ENCODE data around the gene HEATR3. TPM values are rescaled to one million over a fixed set of nuclear protein-coding genes. Genes with fewer than 3 reads are reported as not detected.

HEATR3 gene
- total and polyA plus RNA-seq, 2 of the 13 experiments (the other 11 are each of a cell fraction or from before 2014, with no cell fraction given) = 22.4 to 52.4 TPM

DNA sequence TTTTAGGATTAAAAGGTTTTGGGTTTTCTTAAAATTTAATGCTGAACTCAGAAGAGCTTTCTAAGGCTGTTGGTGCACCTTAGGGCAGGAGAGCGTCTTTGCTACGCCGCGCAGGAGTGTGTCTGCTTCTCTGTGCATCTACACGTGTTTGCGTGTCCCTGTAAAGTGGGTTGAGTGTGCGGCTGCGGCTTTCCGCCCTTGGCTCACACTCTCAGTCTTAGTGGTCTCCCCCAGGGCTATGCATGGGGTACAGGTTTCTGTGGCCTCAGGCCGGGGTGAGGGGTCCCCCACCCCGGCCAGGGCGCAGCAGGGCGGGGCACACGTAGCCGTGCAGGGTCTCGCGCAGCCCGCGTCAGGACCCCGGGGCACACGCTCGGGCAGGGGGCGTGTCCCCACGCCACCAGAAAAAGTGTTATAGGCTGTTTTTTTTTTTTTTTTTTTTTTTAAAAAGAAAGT lies 86.6 kb downstream of the HEATR3 start (continued):
- TF ChIP-seq ZNF7 (CRISPR knock-in tag; IDR thresholded peaks at IDR 0.05) = no peak
- TF ChIP-seq, protein P1, sequence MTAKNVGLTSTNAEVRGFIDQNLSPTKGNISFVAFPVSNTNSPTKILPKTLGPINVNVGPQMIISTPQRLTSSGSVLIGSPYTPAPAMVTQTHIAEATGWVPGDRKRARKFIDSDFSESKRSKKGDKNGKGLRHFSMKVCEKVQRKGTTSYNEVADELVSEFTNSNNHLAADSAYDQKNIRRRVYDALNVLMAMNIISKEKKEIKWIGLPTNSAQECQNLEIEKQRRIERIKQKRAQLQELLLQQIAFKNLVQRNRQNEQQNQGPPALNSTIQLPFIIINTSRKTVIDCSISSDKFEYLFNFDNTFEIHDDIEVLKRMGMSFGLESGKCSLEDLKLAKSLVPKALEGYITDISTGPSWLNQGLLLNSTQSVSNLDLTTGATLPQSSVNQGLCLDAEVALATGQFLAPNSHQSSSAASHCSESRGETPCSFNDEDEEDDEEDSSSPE (CRISPR knock-in tag; IDR thresholded peaks at IDR 0.05) = no peak
- no peak for TF ChIP-seq PITX1 (CRISPR knock-in tag; IDR thresholded peaks at IDR 0.05)
- TF ChIP-seq TCF7 (IDR thresholded peaks at IDR 0.05; ENCODE audit: low read depth) = no peak
- TF ChIP-seq ZNF629 (CRISPR knock-in tag; conservative IDR thresholded peaks at IDR 0.05) = peak; percentile 28; the same call in 1 of the 2 replicates
- peak; percentile 43; the same call in 1 of the 2 replicates for TF ChIP-seq GATAD2A (CRISPR knock-in tag; IDR thresholded peaks at IDR 0.05)
- TF ChIP-seq, protein P2, sequence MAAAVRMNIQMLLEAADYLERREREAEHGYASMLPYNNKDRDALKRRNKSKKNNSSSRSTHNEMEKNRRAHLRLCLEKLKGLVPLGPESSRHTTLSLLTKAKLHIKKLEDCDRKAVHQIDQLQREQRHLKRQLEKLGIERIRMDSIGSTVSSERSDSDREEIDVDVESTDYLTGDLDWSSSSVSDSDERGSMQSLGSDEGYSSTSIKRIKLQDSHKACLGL (CRISPR knock-in tag; IDR thresholded peaks at IDR 0.05) = 0 out of 2 replicates have a peak, but pooled peaks have one; percentile 1
- TF ChIP-seq, protein P3, sequence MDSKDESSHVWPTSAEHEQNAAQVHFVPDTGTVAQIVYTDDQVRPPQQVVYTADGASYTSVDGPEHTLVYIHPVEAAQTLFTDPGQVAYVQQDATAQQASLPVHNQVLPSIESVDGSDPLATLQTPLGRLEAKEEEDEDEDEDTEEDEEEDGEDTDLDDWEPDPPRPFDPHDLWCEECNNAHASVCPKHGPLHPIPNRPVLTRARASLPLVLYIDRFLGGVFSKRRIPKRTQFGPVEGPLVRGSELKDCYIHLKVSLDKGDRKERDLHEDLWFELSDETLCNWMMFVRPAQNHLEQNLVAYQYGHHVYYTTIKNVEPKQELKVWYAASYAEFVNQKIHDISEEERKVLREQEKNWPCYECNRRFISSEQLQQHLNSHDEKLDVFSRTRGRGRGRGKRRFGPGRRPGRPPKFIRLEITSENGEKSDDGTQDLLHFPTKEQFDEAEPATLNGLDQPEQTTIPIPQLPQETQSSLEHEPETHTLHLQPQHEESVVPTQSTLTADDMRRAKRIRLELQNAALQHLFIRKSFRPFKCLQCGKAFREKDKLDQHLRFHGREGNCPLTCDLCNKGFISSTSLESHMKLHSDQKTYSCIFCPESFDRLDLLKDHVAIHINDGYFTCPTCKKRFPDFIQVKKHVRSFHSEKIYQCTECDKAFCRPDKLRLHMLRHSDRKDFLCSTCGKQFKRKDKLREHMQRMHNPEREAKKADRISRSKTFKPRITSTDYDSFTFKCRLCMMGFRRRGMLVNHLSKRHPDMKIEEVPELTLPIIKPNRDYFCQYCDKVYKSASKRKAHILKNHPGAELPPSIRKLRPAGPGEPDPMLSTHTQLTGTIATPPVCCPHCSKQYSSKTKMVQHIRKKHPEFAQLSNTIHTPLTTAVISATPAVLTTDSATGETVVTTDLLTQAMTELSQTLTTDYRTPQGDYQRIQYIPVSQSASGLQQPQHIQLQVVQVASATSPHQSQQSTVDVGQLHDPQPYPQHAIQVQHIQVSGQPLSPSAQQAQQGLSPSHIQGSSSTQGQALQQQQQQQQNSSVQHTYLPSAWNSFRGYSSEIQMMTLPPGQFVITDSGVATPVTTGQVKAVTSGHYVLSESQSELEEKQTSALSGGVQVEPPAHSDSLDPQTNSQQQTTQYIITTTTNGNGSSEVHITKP (CRISPR knock-in tag; IDR thresholded peaks at IDR 0.05; ENCODE audit: low read depth) = no peak
- no peak for TF ChIP-seq ZFP37 (CRISPR knock-in tag; IDR thresholded peaks at IDR 0.05; ENCODE audit: borderline replicate concordance)
- TF ChIP-seq ZMYM3 (CRISPR knock-in tag; IDR thresholded peaks at IDR 0.05) = no peak
- TF ChIP-seq, protein P4, sequence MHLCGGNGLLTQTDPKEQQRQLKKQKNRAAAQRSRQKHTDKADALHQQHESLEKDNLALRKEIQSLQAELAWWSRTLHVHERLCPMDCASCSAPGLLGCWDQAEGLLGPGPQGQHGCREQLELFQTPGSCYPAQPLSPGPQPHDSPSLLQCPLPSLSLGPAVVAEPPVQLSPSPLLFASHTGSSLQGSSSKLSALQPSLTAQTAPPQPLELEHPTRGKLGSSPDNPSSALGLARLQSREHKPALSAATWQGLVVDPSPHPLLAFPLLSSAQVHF (CRISPR knock-in tag; IDR thresholded peaks at IDR 0.05) = no peak
- peak; percentile 53; the same call in 1 of the 2 replicates for TF ChIP-seq ISL2 (CRISPR knock-in tag; IDR thresholded peaks at IDR 0.05)
- TF ChIP-seq ZNF839 (CRISPR knock-in tag; IDR thresholded peaks at IDR 0.05; ENCODE audit: borderline replicate concordance) = no peak
- no peak for TF ChIP-seq SCMH1 (CRISPR knock-in tag; IDR thresholded peaks at IDR 0.05; ENCODE audit: borderline replicate concordance)
- 0 out of 2 replicates have a peak, but pooled peaks have one; percentile 28 for TF ChIP-seq ZNF879 (CRISPR knock-in tag; IDR thresholded peaks at IDR 0.05)
- TF ChIP-seq MEIS2 (CRISPR knock-in tag; IDR thresholded peaks at IDR 0.05) = peak; percentile 61
- no peak for TF ChIP-seq ZNF431 (CRISPR knock-in tag; IDR thresholded peaks at IDR 0.05; ENCODE audit: borderline replicate concordance, low read depth)
- TF ChIP-seq, protein P5, sequence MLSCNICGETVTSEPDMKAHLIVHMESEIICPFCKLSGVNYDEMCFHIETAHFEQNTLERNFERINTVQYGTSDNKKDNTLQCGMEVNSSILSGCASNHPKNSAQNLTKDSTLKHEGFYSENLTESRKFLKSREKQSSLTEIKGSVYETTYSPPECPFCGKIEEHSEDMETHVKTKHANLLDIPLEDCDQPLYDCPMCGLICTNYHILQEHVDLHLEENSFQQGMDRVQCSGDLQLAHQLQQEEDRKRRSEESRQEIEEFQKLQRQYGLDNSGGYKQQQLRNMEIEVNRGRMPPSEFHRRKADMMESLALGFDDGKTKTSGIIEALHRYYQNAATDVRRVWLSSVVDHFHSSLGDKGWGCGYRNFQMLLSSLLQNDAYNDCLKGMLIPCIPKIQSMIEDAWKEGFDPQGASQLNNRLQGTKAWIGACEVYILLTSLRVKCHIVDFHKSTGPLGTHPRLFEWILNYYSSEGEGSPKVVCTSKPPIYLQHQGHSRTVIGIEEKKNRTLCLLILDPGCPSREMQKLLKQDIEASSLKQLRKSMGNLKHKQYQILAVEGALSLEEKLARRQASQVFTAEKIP (CRISPR knock-in tag; IDR thresholded peaks at IDR 0.05; ENCODE audit: borderline replicate concordance) = no peak
- TF ChIP-seq ZNF30 (CRISPR knock-in tag; IDR thresholded peaks at IDR 0.05) = no peak
- TF ChIP-seq ZNF577 (CRISPR knock-in tag; IDR thresholded peaks at IDR 0.05; ENCODE audit: borderline replicate concordance, low read depth) = no peak
- TF ChIP-seq, protein P6, sequence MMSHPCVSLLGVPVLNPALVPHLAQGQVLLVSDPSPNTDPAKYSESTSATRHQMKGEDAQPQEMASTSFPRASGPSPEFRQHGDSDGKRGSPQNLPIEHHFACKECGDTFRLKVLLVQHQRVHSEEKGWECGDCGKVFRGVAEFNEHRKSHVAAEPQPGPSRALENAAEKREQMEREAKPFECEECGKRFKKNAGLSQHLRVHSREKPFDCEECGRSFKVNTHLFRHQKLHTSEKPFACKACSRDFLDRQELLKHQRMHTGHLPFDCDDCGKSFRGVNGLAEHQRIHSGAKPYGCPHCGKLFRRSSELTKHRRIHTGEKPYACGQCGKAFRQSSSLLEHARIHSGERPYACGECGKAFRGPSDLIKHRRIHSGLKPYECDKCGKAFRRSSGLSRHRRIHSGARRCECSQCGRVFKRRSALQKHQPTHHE (CRISPR knock-in tag; IDR thresholded peaks at IDR 0.05; ENCODE audit: borderline replicate concordance) = peak; percentile 45; the same call in 1 of the 2 replicates
- no peak for TF ChIP-seq TEAD2 (CRISPR knock-in tag; IDR thresholded peaks at IDR 0.05)
- no peak for TF ChIP-seq SIN3B (IDR thresholded peaks at IDR 0.05; ENCODE audit: low read length)

Data from HepG2 (cell line).